Right lobe of liver (tissue), 6 donors: ENCODE results near the gene FCHO1. TPM values are rescaled to one million over a fixed set of nuclear protein-coding genes. Genes with fewer than 3 reads are reported as not detected.

Experiments
- ATAC-seq, 4 donors: fragments of 200-7000 bp; cut with Tn5 transposase; one replicate each; pipeline ENCODE4 v1.9.1; 2020; ENCODE audit warnings: mild to moderate bottlenecking in 4 of 4, moderate library complexity in 4 of 4
- DNase-seq, 3 donors: peaks; one replicate each; pipeline ENCODE4 v3.0.0-alpha.2; 2020
- H3K27ac ChIP-seq, 3 donors: fragments of 200-600 bp; one replicate each; pipeline ENCODE4 v1.8.0; 2022
- H3K27me3 ChIP-seq, 2 donors: fragments of 200-600 bp; one replicate each; pipeline ENCODE4 v1.8.0; 2022
- H3K36me3 ChIP-seq, 4 donors: fragments of 200-600 bp; sonication (generic) in 1 of 4; one replicate each; pipeline versions ENCODE4 v1.5.1 to v1.8.0; 2017 to 2022; ENCODE audit warnings: control low read depth in 1 of 4
- H3K4me1 ChIP-seq, 4 donors: fragments of 200-600 bp; sonication (generic) in 1 of 4; one replicate each; pipeline versions ENCODE4 v1.5.1 to v1.8.0; 2017 to 2022; ENCODE audit warnings: control low read depth in 1 of 4
- H3K4me3 ChIP-seq, 3 donors: fragments of 200-600 bp; one replicate each; pipeline ENCODE4 v1.8.0; 2022
- H3K9me3 ChIP-seq, 4 donors: fragments of 200-600 bp; sonication (generic) in 1 of 4; one replicate each; pipeline versions ENCODE4 v1.5.1 to v1.8.0; 2017 to 2022; ENCODE audit warnings: control low read depth in 1 of 4
- CTCF ChIP-seq, 4 donors: fragments of 200-600 bp in 3 of 4; fragments of 450-650 bp in 1 of 4; IDR thresholded peaks; one replicate each; pipeline versions ENCODE4 v1.5.1 to v1.8.0; 2016 to 2022; ENCODE audit warnings: antibody characterized with exemption in 4 of 4, mild to moderate bottlenecking in 2 of 4
- POLR2A ChIP-seq: fragments of 450-650 bp; IDR thresholded peaks from one replicate; pipeline ENCODE4 v1.6.1; 2017; ENCODE audit warnings: antibody characterized with exemption, mild to moderate bottlenecking
- WGBS: methylation state at CpG from one replicate; pipeline ENCODE4 v1.1.6; 2018; ENCODE audit warnings: low coverage, low lambda C conversion rate; ENCODE audit not compliant: insufficient coverage; ENCODE audit errors: missing lambda C conversion rate; 5-methylcytosine and 5-hydroxymethylcytosine counted together
- intact Hi-C, 2 donors: fragments of 100-400 bp; cut with DNase I; formaldehyde crosslinking; loops; one replicate each; pipeline versions ENCODE4 v1.11.2 to v1.14.1; 2022
- total RNA-seq, 6 experiments: library from RNA; depleted of rRNA in 2 of 6; stranded (reverse); fragments of >200 nt in 2 of 6; fragmentation: NEBNext Ultra II Directional in 3 of 6; extraction: Animal tissue kit (Norgen Biotek cat#: 25700) in 3 of 6; gene quantifications; one replicate each; pipeline versions ENCODE4 v1.1.0 to v1.2.4, GENCODE V29; 2016 to 2023
- donor health status: DM: no; HTN: yes; CAD: no.
- donor health status: DM: no; HTN: no; CAD: no.
- donor health status: DM: no; HTN: no; CAD: no.
- donor health status: DM: no; HTN: yes; CAD: no.
- donor health status: DM: no; HTN: yes; CAD: no.

FCHO1 gene
- total RNA-seq, 6 experiments from 2014 or later, result 0.93 to 3.6 (median 1.3) TPM

DNA sequence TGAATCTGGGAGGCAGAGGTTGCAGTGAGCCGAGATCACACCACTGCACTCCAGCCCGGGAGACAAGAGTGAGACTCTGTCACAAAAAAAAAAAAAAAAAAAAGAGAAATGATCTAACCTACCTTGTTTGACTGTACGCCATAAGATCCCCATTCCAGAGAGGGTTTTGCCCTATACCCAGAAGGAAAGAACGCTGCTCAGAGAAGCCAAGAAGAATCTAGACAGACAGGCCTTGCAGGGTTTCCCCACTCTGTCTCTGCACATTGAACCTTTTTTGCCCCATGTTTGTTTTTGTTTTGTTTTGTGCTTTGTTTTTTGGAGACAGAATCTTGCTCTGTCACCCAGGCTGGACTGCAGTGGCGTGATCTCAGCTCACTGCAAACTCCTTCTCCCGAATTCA is 39.4 kb upstream of the FCHO1 start:
- Histone ChIP-seq H3K4me1 (no peaks in the 10 kb centered on the region), H3K36me3 (no peaks in the 10 kb centered on the region), H3K27ac (no peak overlapping the region), H3K4me3 (no peak overlapping the region), H3K9me3 (no peaks in the 10 kb centered on the region), H3K27me3 (no peaks in the 10 kb centered on the region)
- intact Hi-C loops, result loop anchor here in 1 of 2 donors (10.0 kb wide), 1 partner anchor 63 kb away; no protein-coding TSS in a partner anchor
- ATAC-seq (no peak), DNase-seq (no peak)
- TF ChIP-seq POLR2A (no peak), CTCF (IDR thresholded peaks at IDR 0.05) (no peak)
- 62% methylated on average over 5 of the region's 6 CpGs for WGBS

GRCh38 chr19:17716309-17716929 is 34.9 kb upstream of the FCHO1 start:
- H3K27ac ChIP-seq, result no peak overlapping the region
- no peak for DNase-seq
- no peak overlapping the region for H3K4me3 ChIP-seq
- H3K36me3 ChIP-seq, result no peaks in the 10 kb centered on the region
- no peaks in the 10 kb centered on the region for H3K9me3 ChIP-seq
- no peak for ATAC-seq
- TF ChIP-seq POLR2A (no peak), CTCF (IDR thresholded peaks at IDR 0.05) (no peak)
- no peaks in the 10 kb centered on the region for H3K27me3 ChIP-seq
- peaks cover 0 to 12% (median 5%) of the 10 kb centered on the region in 4 donors for H3K4me1 ChIP-seq
- intact Hi-C loops, result loop anchor here in 1 of 2 donors (10.0 kb wide), 1 partner anchor 58 kb away; no protein-coding TSS in a partner anchor
- WGBS, result 50% methylated on average over 2 of the region's 4 CpGs

DNA sequence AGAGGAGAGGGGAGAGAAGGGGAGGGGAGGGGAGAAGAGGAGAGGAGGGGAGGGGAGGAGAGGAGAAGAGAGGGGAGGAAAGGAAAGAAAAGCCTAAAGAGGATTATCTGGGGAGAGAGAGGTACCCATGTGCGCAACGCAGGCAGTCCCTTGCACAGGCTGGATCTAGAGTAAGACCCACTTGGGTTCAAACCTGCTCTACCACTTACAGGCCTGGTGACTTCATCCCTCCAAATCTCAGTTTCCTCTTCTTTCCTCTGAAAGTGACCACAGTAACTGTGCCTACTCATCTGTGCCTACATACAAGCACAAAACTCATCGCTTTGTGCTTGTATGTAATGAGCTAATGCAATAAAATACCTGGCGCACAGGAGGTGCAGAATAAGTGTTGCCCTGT is 32.7 kb upstream of the FCHO1 start:
- H3K27me3 ChIP-seq, result no peaks in the 10 kb centered on the region
- no peaks in the 10 kb centered on the region for H3K36me3 ChIP-seq
- H3K9me3 ChIP-seq, result no peaks in the 10 kb centered on the region
- H3K4me1 ChIP-seq, result peaks cover 0 to 18% (median 5%) of the 10 kb centered on the region in 4 donors
- TF ChIP-seq CTCF (IDR thresholded peaks at IDR 0.05) (no peak), POLR2A (no peak)
- no peak overlapping the region for H3K4me3 ChIP-seq
- intact Hi-C loops, result loop anchor here in 1 of 2 donors (10.0 kb wide), 1 partner anchor 56 kb away; no protein-coding TSS in a partner anchor
- no peak for ATAC-seq
- WGBS, result 93% methylated on average over 2 of the region's 4 CpGs
- DNase-seq, result no peak
- no peak overlapping the region for H3K27ac ChIP-seq

DNA sequence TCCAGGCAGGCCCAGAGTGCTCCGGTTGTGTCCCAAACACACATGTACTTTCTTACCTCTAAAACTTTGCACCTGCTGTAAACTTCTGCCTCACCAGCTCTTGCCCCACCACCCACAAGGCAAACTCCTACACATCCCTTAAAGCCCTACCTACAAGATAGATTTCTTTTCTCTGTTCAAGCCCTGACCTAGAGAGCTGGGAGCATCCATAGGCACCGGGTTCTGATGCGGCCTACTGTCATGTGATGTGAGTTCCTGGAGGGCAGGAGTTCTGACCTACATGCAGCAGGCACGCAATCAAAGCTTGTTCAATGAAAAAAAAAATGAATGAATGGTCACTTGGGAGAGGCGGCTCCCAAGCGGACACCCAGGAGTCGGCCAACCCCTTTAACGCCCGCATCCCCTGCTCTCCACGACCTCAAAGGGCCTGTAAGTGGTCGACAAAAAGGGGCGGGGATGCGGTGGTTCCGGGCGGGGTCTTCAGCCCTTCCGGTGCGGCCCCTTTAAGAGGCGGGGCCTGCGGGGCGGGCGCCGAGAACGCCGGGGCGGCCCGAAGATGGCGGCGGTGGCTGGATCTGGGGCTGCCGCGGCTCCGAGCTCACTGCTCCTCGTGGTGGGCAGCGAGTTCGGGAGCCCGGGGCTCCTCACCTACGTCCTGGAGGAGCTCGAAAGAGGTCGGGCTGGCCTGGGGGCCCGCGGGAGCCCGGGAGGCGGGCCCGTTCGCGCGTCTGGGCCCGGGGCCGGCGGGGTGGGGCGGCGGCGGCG is 32.1 kb upstream of the FCHO1 start, which contains the start of gene MAP1S:
Gene MAP1S, plus strand, starts transcription at position 534 of the 765 bp plus-strand sequence. Its CDS starts 23 bp downstream, at position 557.
- peak within 1 kb of the TSS; percentile 78 to 89 (median 86) for H3K4me3 ChIP-seq
- H3K36me3 ChIP-seq, result peaks cover 0 to under 1% (median 0%) of the 10 kb centered on the region in 4 donors
- ATAC-seq, result peak; percentile 59 to 80 (median 64)
- peaks cover 0 to 18% (median 5%) of the 10 kb centered on the region in 4 donors for H3K4me1 ChIP-seq
- 23% methylated on average over 4 of the region's 53 CpGs for WGBS
- TF ChIP-seq CTCF (IDR thresholded peaks at IDR 0.05), result no peak
- peak; percentile 59 for TF ChIP-seq POLR2A
- H3K27me3 ChIP-seq, result no peaks in the 10 kb centered on the region
- peak within 1 kb of the TSS; percentile 15 to 66 (median 62) for H3K27ac ChIP-seq
- H3K9me3 ChIP-seq, result no peaks in the 10 kb centered on the region
- DNase-seq, result peak; percentile 70 to 72 (median 72)
- intact Hi-C loops, result loop anchor here in 1 of 2 donors (10.0 kb wide), 1 partner anchor 56 kb away; no protein-coding TSS in a partner anchor
